ENCODE results near the gene HCRTR2. TPM values are rescaled to one million over a fixed set of nuclear protein-coding genes. Genes with fewer than 3 reads are reported as not detected.

HCRTR2 gene
- total and polyA plus RNA-seq, 7 donors: not detected

DNA sequence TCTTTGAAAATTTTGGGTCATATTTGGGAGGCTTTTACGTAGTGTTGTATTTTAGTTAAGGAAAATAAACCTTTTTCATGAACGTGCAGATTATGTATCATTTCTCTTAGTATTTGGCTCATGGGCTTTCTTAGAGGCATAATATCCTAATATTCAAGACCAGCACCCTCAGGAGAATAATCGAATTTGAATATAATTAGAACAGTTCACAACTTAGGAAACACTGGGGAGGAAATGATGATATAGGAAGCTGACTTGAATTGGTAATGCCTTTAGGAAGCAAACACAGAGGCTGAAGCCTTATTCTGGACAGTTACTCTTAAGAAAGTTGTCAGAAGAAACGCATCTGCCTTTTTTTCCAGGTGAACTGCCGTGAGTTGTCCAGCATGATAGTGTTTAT is 152.9 kb downstream of the HCRTR2 start, which contains the start of gene GFRAL:
GFRAL (plus strand) TSS at position 301 of the 400 bp plus-strand sequence; CDS start at position 387, 86 bp downstream.
- 64 to 73% methylated on average over 5 of the region's 5 CpGs for WGBS, 2 donors

More for the DNA sequence above, 152.9 kb downstream of the HCRTR2 start, which contains the start of gene GFRAL:
- intact Hi-C loops (cut with DNase I): no loop called here
- H3K4me3 ChIP-seq: no peak within 1 kb of the TSS
- no peaks in the 10 kb centered on the region for H3K27me3 ChIP-seq
- H3K36me3 ChIP-seq: no peaks in the 10 kb centered on the region
- H3K27ac ChIP-seq: no peak within 1 kb of the TSS
- TF ChIP-seq, protein P1, sequence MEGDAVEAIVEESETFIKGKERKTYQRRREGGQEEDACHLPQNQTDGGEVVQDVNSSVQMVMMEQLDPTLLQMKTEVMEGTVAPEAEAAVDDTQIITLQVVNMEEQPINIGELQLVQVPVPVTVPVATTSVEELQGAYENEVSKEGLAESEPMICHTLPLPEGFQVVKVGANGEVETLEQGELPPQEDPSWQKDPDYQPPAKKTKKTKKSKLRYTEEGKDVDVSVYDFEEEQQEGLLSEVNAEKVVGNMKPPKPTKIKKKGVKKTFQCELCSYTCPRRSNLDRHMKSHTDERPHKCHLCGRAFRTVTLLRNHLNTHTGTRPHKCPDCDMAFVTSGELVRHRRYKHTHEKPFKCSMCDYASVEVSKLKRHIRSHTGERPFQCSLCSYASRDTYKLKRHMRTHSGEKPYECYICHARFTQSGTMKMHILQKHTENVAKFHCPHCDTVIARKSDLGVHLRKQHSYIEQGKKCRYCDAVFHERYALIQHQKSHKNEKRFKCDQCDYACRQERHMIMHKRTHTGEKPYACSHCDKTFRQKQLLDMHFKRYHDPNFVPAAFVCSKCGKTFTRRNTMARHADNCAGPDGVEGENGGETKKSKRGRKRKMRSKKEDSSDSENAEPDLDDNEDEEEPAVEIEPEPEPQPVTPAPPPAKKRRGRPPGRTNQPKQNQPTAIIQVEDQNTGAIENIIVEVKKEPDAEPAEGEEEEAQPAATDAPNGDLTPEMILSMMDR (IDR thresholded peaks at IDR 0.05): no peak
- TF ChIP-seq POLR2AphosphoS5 (IDR thresholded peaks at IDR 0.05) (no peak), POLR2A (IDR thresholded peaks at IDR 0.05) (no peak), EP300 (IDR thresholded peaks at IDR 0.05) (no peak)
- no peaks in the 10 kb centered on the region for H3K9me3 ChIP-seq
- DNase-seq: no peak
- no peaks in the 10 kb centered on the region for H3K4me1 ChIP-seq

Other genes starting within 250 kb of the HCRTR2 start
- gene GFRAL, start 153.0 kb downstream of the HCRTR2 start, total RNA-seq: not detected
- not detected for gene GFRAL, start 153.0 kb downstream of the HCRTR2 start, polyA plus RNA-seq